Esophagus muscularis mucosa (tissue), 4 donors: Measurements from ENCODE around the gene VAMP5. TPM values are rescaled to one million over a fixed set of nuclear protein-coding genes. Genes with fewer than 3 reads are reported as not detected.
A peak's percentile ranks its signal among the peaks of the same experiment; 100 is the strongest.
"Not testable (repeated sequence)": the region's sequence is repeated elsewhere in the genome, so short reads cannot be mapped to it uniquely, and the experiment has no call there.

ENCODE experiments used
- DNase-seq: peaks from one replicate; pipeline ENCODE4 v3.0.0-alpha.2; 2017; ENCODE audit errors: extremely low spot score
- H3K27ac ChIP-seq, 4 donors: fragments of 200-600 bp; sonication (generic); replicated peaks in 1 of 4; 1 replicate in 3 of 4; 2 replicates in 1 of 4; pipeline ENCODE4 v1.5.1; 2016 to 2019; ENCODE audit warnings: mild to moderate bottlenecking in 1 of 4
- H3K27me3 ChIP-seq, 4 donors: fragments of 200-600 bp; sonication (generic); one replicate each; pipeline versions ENCODE4 v1.5.1 to v1.6.0; 2016 to 2019
- H3K36me3 ChIP-seq, 4 donors: fragments of 200-600 bp; sonication (generic); one replicate each; pipeline ENCODE4 v1.5.1; 2016 to 2019
- H3K4me1 ChIP-seq, 4 donors: fragments of 200-600 bp; sonication (generic); one replicate each; pipeline ENCODE4 v1.5.1; 2016 to 2019
- H3K4me3 ChIP-seq, 4 donors: fragments of 200-600 bp; sonication (generic); 1 replicate in 2 of 4; 2 replicates in 2 of 4; pipeline ENCODE4 v1.5.1; 2016 to 2019; ENCODE audit warnings: mild to moderate bottlenecking in 4 of 4, moderate library complexity in 1 of 4
- H3K9me3 ChIP-seq, 4 donors: fragments of 200-600 bp; sonication (generic); 1 replicate in 3 of 4; 2 replicates in 1 of 4; pipeline ENCODE4 v1.5.1; 2016 to 2019
- EP300 ChIP-seq: sonication (generic); formaldehyde crosslinking; IDR thresholded peaks from one replicate; pipeline ENCODE4 v1.6.1; 2017; ENCODE audit warnings: antibody characterized with exemption
- POLR2A ChIP-seq: fragments of 450-650 bp; IDR thresholded peaks from one replicate; pipeline ENCODE4 v1.6.1; 2017; ENCODE audit warnings: antibody characterized with exemption, moderate library complexity, mild to moderate bottlenecking, low read depth
- POLR2AphosphoS5 ChIP-seq, 2 donors: sonication (generic); formaldehyde crosslinking; IDR thresholded peaks; one replicate each; pipeline ENCODE4 v1.6.1; 2017; ENCODE audit warnings: antibody characterized with exemption in 2 of 2
- WGBS: methylation state at CpG from one replicate; pipeline ENCODE4 v1.1.5; 2018; 5-methylcytosine and 5-hydroxymethylcytosine counted together
- intact Hi-C: fragments of 100-400 bp; cut with DNase I; formaldehyde crosslinking; loops from one replicate; pipeline ENCODE4 v1.15.1; 2023
- total RNA-seq, 4 donors: library from RNA; depleted of rRNA; stranded (reverse); fragments of >200 nt; gene quantifications; one replicate each; pipeline versions ENCODE4 v1.1.0 to v1.2.1, GENCODE V29; 2016
- TF ChIP-seq, protein P1 (sequence below), 3 experiments: fragments of 200-600 bp in 2 of 3; fragments of 450-650 bp in 1 of 3; sonication (generic) in 2 of 3; IDR thresholded peaks; one replicate each; pipeline ENCODE4 v1.5.1; 2017 to 2019; ENCODE audit warnings: antibody characterized with exemption in 3 of 3, mild to moderate bottlenecking in 2 of 3, moderate library complexity in 1 of 3

VAMP5 gene
- total RNA-seq, 4 donors from 2014 or later, result 35.6 to 50.7 (median 42.0) TPM

DNA sequence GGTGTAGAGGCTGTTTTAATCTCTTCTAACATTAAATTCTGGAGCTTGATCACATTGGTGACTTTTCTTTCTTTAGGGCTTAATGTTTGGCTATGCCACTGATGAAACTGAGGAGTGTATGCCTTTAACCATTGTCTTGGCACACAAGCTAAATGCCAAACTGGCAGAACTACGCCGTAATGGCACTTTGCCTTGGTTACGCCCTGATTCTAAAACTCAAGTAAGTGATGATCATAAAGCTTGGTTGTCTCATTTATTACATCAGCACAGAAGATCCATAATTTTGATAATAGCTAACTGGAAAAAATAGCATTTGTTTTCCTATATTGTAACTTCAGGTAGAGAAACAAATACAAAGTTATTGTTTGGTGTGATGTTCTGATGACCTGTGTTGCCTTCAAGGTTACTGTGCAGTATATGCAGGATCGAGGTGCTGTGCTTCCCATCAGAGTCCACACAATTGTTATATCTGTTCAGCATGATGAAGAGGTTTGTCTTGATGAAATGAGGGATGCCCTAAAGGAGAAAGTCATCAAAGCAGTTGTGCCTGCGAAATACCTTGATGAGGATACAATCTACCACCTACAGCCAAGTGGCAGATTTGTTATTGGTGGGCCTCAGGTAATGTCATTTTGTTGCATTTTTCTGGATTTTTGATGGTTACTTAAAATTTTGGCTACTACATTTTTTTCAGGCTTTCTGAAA lies 42.3 kb upstream of the VAMP5 start:
- Histone ChIP-seq H3K27me3 (no peaks in the 10 kb centered on the region), H3K36me3 (peaks cover 45 to 63% (median 53%) of the 10 kb centered on the region in 4 donors), H3K9me3 (no peaks in the 10 kb centered on the region), H3K4me1 (peaks cover 45 to 61% (median 60%) of the 10 kb centered on the region in 4 donors), H3K4me3 (peak overlapping the region; percentile 85 to 95 (median 88)), H3K27ac (peak overlapping the region; percentile 97 to 100 (median 98))
- intact Hi-C loops, result no loop called here
- no peak for TF ChIP-seq POLR2A
- TF ChIP-seq POLR2AphosphoS5 (IDR thresholded peaks at IDR 0.05), result peak in 1 of 2 donors; percentile 38
- 50% methylated on average over 5 of the region's 5 CpGs for WGBS
- DNase-seq, result no peak

DNA sequence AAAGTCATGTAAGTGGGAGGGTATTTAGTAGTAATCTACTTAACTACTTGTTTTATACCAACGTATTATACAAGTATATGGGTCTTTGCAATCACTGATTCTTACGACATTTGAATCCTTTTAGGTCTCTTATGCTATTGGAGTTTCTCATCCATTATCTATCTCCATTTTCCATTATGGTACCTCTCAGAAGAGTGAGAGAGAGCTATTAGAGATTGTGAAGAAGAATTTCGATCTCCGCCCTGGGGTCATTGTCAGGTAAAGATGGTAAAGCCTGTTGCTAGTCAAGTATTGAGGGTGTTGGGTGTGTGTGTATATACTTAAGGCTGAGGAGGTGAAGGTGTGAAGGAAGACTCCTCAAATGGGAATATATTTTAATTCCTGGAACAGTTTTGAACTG lies 41.5 kb upstream of the VAMP5 start:
- H3K4me1 ChIP-seq, result peaks cover 38 to 53% (median 51%) of the 10 kb centered on the region in 4 donors
- no peak overlapping the region for H3K4me3 ChIP-seq
- no peak for DNase-seq
- H3K9me3 ChIP-seq, result no peaks in the 10 kb centered on the region
- 79% methylated on average over 4 of the region's 4 CpGs for WGBS
- no peaks in the 10 kb centered on the region for H3K27me3 ChIP-seq
- H3K36me3 ChIP-seq, result peaks cover 47 to 67% (median 54%) of the 10 kb centered on the region in 4 donors
- H3K27ac ChIP-seq, result peak overlapping the region in 3 of 4 donors; percentile 97 to 100 (median 99)
- intact Hi-C loops, result no loop called here
- TF ChIP-seq POLR2AphosphoS5 (IDR thresholded peaks at IDR 0.05), result no peak
- no peak for TF ChIP-seq EP300
- no peak for TF ChIP-seq POLR2A
- TF ChIP-seq, protein P1, sequence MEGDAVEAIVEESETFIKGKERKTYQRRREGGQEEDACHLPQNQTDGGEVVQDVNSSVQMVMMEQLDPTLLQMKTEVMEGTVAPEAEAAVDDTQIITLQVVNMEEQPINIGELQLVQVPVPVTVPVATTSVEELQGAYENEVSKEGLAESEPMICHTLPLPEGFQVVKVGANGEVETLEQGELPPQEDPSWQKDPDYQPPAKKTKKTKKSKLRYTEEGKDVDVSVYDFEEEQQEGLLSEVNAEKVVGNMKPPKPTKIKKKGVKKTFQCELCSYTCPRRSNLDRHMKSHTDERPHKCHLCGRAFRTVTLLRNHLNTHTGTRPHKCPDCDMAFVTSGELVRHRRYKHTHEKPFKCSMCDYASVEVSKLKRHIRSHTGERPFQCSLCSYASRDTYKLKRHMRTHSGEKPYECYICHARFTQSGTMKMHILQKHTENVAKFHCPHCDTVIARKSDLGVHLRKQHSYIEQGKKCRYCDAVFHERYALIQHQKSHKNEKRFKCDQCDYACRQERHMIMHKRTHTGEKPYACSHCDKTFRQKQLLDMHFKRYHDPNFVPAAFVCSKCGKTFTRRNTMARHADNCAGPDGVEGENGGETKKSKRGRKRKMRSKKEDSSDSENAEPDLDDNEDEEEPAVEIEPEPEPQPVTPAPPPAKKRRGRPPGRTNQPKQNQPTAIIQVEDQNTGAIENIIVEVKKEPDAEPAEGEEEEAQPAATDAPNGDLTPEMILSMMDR (IDR thresholded peaks at IDR 0.05), result no peak

DNA sequence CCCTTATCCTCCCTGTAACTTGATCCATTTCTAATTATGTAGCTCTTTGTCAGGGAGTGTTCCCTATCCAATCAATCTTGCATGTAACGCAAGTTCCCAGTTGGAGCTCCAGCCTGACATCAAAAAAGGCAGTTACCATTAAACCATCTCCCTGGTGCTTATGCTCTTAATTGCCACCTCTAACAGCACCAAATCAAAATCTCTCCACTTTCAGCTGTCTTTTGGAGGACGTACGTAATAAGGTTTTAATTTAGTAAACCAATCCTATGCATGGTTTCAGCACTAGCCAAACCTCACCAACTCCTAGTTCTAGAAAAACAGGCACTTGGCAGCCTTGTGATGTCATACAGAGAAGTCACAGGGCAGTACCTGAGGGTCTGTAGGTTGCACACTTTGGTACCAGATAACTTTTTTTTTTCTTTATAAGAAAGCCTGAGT lies 40.0 kb upstream of the VAMP5 start:
- Histone ChIP-seq H3K36me3 (peaks cover 47 to 76% (median 58%) of the 10 kb centered on the region in 4 donors), H3K4me1 (peaks cover 38 to 50% (median 50%) of the 10 kb centered on the region in 4 donors), H3K27ac (peak overlapping the region; percentile 49 to 100 (median 54))
- DNase-seq, H3K27me3 ChIP-seq, H3K9me3 ChIP-seq, intact Hi-C loops, H3K4me3 ChIP-seq: not testable (repeated sequence)
- 68% methylated on average over 3 of the region's 3 CpGs for WGBS

DNA sequence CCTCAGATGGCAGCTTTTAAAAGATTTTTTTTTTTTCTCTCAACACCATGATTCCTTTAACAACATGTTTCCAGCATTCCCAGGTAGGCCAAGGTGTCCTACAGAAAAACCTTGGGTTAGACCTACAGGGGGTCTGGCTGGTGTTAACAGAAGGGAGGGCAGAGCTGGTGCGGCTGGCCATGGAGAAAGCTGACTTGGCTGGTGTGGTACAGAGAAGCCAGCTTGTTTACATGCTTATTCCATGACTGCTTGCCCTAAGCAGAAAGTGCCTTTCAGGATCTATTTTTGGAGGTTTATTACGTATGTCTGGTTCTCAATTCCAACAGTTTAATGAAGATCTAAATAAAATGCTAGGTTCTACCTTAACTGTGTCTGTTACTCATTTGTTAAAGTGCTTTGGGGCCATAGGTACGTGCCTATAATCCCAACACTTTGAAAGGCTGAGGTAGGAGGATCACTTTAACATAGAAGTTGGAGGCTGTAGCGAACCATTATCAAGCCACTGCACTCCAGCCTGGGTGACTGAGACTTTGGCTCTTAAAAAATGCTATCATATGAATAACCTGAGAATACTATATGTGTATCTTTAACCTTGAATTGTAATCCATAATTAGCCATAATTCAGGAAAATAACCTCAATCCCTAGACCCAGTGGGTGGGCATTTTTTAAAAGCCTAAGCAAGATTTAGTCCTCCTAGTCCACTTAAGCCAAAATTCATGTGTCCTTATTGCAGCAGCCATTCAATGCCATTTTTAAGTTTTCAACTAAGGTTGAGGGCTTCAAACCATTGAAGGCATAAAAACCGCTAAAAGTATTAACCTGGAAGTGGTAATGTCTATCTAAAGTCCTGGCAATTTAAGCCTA lies 39.1 kb upstream of the VAMP5 start:
- intact Hi-C loops, result loop anchor here (5.0 kb wide), 1 partner anchor 47 kb away; no protein-coding TSS in a partner anchor
- H3K9me3 ChIP-seq, H3K27me3 ChIP-seq, DNase-seq, H3K4me3 ChIP-seq: not testable (repeated sequence)
- 54% methylated on average over 5 of the region's 5 CpGs for WGBS
- peak in 1 of 2 donors; percentile 37 for TF ChIP-seq POLR2AphosphoS5 (IDR thresholded peaks at IDR 0.05)
- Histone ChIP-seq H3K36me3 (peaks cover 48 to 85% (median 66%) of the 10 kb centered on the region in 4 donors), H3K4me1 (peaks cover 38 to 50% (median 50%) of the 10 kb centered on the region in 4 donors), H3K27ac (peak overlapping the region; percentile 49 to 100 (median 59))

DNA sequence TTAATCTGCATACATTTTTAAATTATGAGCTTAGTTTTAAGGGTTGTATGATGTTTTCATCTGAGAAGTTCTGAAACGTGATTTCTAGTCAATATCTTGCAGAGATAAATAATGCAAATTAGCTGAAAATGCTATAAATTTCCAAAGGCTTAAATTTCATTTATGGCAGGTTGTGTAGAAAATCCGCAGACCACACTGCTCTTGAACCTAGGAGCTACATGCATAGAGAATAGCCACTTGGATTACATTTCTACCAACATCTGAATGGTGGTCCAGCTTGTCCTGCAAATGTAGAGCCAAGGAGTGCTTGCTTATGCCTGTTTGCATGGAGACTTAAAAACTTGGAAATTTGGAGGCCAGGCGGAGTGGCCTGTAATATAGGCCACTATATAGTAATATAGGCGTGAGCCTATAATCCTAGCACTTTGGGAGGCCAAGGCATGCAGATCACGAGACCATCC lies 38.4 kb upstream of the VAMP5 start:
- TF ChIP-seq POLR2AphosphoS5 (IDR thresholded peaks at IDR 0.05), result no peak
- TF ChIP-seq, protein P1 (IDR thresholded peaks at IDR 0.05), result no peak
- no peak for TF ChIP-seq POLR2A
- TF ChIP-seq EP300, result no peak
- no peak for DNase-seq
- Histone ChIP-seq H3K27me3 (no peaks in the 10 kb centered on the region), H3K27ac (peak overlapping the region in 3 of 4 donors; percentile 43 to 100 (median 62)), H3K36me3 (peaks cover 55 to 90% (median 71%) of the 10 kb centered on the region in 4 donors), H3K4me3 (no peak overlapping the region), H3K9me3 (no peaks in the 10 kb centered on the region), H3K4me1 (peaks cover 35 to 46% (median 45%) of the 10 kb centered on the region in 4 donors)
- WGBS, result 71% methylated on average over 5 of the region's 5 CpGs
- intact Hi-C loops, result loop anchor here (5.0 kb wide), 1 partner anchor 46 kb away; no protein-coding TSS in a partner anchor
